Activated B cell treated with CpG ODN at 0.5 μM for 24 hours (primary cell): ENCODE results near the gene PBX2. TPM values are rescaled to one million over a fixed set of nuclear protein-coding genes. Genes with fewer than 3 reads are reported as not detected.

Experiments
- ATAC-seq: fragments of 200-7000 bp; cut with Tn5 transposase; one replicate; pipeline ENCODE4 v1.10.0; 2021; ENCODE audit warnings: low read depth, mild to moderate bottlenecking, moderate library complexity
- CTCF ChIA-PET: fragments of 350-600 bp; sonication (Branson Sonifier 250); formaldehyde crosslinking; loops from one replicate; lab custom pipeline; 2021; ENCODE audit warnings: antibody characterized with exemption; lab: Charles Lee
- POLR2A ChIA-PET: fragments of 350-600 bp; sonication (Branson Sonifier 250); formaldehyde crosslinking; loops from one replicate; lab custom pipeline; 2021; ENCODE audit warnings: antibody characterized with exemption; lab: Charles Lee
- DNase-seq: peaks from one replicate; pipeline ENCODE4 v3.0.0; 2022
- H3K27ac Mint-ChIP-seq: one replicate; pipeline ENCODE4 v1.8.0; 2020; ENCODE audit warnings: mixed read lengths
- H3K27me3 Mint-ChIP-seq: one replicate; pipeline ENCODE4 v1.8.0; 2021; ENCODE audit warnings: mixed read lengths
- H3K36me3 Mint-ChIP-seq: one replicate; pipeline ENCODE4 v1.8.0; 2021; ENCODE audit warnings: low read depth, mixed read lengths
- H3K4me1 Mint-ChIP-seq: one replicate; pipeline ENCODE4 v1.8.0; 2021; ENCODE audit warnings: mixed read lengths
- H3K4me3 Mint-ChIP-seq: one replicate; pipeline ENCODE4 v1.8.0; 2020; ENCODE audit warnings: mild to moderate bottlenecking, mixed read lengths
- H3K9me3 Mint-ChIP-seq: one replicate; pipeline ENCODE4 v1.8.0; 2020; ENCODE audit warnings: mixed read lengths
- intact Hi-C: fragments of 100-400 bp; cut with micrococcal nuclease; formaldehyde crosslinking; loops from one replicate; pipeline ENCODE4 v1.15.1; 2024
- total RNA-seq: library from RNA; stranded (reverse); gene quantifications from 2 replicates; pipeline ENCODE4 v1.2.3, GENCODE V29; 2022
- TF ChIP-seq, protein P1 (sequence below): fragments of 200-600 bp; IDR thresholded peaks from one replicate; pipeline ENCODE4 v1.8.0; 2022; ENCODE audit warnings: antibody characterized with exemption, mild to moderate bottlenecking

The PBX2 gene
- total RNA-seq, 1 donor from 2014 or later: 153 TPM

DNA sequence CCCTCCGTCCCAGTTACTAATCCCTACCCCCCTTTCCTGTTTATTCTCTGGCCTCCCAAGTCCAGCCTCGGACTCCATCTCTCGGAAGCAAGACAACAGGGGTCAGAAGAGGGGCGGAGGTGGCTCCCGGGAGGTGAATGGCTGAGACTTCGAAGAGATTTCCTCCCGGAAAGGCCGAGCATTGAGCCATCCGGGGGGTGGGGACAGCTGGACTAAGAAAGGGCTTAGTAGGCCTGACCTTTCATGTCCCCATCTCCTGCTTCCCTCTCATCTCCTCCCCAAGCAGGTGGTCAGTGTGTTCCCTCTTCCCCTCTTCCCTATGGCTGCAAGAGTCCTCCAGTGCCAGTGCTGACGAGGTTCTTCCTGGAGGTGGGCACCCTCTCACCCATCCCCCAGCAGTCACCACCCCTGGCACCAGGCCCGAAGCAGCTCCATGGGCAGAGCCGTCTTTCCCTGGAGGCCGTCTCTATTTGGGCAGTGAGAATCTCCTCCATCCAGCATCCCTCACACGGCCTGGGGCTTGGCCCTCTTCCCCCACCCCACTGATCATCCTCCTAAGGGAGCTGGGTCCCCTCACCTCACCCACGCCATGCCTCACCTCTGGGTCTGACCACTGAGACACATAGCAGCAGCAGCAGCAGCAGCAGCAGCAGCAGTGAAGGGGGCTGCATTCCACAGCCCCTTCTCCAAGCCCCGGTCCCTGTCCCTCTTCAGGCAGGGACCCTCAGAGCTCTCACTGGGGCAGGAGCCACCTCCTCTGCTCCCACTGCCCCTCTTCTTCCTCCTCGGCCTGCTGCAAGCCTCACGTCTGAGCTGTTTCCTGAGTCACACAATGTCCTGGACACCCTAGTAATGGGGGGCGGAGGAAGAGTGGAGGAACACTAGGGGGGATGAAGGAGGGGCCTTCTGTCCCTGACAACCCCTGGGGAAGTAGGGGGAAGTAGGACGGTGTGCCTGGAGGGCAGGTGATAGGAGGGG is 33.5 kb upstream of the PBX2 start, which contains the start of gene NOTCH4:
NOTCH4 (minus strand) TSS at position 810 of the 978 bp plus-strand sequence; CDS start at position 671, 139 bp downstream.
- H3K27ac Mint-ChIP-seq: peak within 1 kb of the TSS; percentile 83
- CTCF ChIA-PET: no interaction called here
- no peaks in the 10 kb centered on the region for H3K27me3 Mint-ChIP-seq
- TF ChIP-seq, protein P1, sequence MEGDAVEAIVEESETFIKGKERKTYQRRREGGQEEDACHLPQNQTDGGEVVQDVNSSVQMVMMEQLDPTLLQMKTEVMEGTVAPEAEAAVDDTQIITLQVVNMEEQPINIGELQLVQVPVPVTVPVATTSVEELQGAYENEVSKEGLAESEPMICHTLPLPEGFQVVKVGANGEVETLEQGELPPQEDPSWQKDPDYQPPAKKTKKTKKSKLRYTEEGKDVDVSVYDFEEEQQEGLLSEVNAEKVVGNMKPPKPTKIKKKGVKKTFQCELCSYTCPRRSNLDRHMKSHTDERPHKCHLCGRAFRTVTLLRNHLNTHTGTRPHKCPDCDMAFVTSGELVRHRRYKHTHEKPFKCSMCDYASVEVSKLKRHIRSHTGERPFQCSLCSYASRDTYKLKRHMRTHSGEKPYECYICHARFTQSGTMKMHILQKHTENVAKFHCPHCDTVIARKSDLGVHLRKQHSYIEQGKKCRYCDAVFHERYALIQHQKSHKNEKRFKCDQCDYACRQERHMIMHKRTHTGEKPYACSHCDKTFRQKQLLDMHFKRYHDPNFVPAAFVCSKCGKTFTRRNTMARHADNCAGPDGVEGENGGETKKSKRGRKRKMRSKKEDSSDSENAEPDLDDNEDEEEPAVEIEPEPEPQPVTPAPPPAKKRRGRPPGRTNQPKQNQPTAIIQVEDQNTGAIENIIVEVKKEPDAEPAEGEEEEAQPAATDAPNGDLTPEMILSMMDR: no peak
- POLR2A ChIA-PET: interaction anchor here (0.7 kb wide), 1 partner anchor 33 kb away, joined by 4 read pairs; no protein-coding TSS in a partner anchor
- intact Hi-C loops: loop anchor here (2.0 kb wide), 1 partner anchor 27 kb away; no protein-coding TSS in a partner anchor
- DNase-seq (no peak), ATAC-seq (no peak)
- H3K36me3 Mint-ChIP-seq: no peaks in the 10 kb centered on the region
- peaks cover 70% of the 10 kb centered on the region for H3K4me1 Mint-ChIP-seq
- no peaks in the 10 kb centered on the region for H3K9me3 Mint-ChIP-seq
- H3K4me3 Mint-ChIP-seq: peak within 1 kb of the TSS; percentile 2

DNA sequence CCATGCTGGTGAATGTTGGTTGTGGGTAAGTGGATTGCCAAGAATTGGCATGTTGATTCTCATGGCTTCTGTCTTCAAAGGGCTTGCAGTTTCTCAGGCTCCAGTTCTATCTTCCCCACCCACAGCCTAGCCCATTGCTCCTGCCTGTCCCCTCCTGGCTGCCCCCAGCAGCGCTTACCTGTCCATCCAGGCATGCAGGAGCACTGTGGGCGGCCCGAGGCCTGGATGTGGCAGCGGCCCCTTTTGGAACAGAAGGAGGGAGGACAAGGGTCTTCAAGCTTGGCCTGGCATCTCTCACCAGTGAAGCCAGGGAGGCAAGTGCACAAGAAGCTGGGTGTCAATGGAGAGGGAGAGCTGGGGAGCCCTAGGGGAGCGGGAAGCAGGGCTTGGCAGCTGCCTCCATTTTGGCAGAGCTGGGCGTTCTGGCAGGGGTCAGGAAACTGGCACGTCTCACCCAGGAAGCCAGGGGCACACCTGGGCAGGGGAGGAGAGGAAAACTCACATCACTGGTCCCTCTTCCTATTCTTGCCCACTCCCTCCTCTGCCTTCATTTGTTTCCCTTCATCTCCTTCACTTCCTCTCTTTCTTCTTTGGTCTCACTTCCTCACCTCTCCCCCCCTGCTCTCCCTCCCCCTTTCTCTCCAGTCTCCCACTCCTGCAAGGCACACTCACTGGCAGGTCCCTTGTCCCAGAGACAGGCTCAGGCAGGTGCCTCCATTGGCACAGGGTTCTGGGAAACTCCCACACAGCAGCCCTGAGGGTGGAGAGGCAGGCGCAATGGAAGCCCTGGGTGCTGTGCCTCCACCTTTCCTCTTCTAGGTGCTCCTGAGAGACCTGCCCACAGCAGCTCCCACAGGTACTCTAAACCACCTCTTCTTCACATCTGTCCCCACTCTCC is 32.6 kb upstream of the PBX2 start:
- ChIA-PET POLR2A (no interaction called here), CTCF (no interaction called here)
- ATAC-seq (no peak), DNase-seq (no peak)
- no peak overlapping the region for H3K27ac Mint-ChIP-seq
- intact Hi-C loops: no loop called here
- H3K4me3 Mint-ChIP-seq: no peak overlapping the region
- TF ChIP-seq, protein P1: no peak
- H3K27me3 Mint-ChIP-seq: no peaks in the 10 kb centered on the region
- no peaks in the 10 kb centered on the region for H3K9me3 Mint-ChIP-seq
- no peaks in the 10 kb centered on the region for H3K36me3 Mint-ChIP-seq
- peaks cover 63% of the 10 kb centered on the region for H3K4me1 Mint-ChIP-seq

DNA sequence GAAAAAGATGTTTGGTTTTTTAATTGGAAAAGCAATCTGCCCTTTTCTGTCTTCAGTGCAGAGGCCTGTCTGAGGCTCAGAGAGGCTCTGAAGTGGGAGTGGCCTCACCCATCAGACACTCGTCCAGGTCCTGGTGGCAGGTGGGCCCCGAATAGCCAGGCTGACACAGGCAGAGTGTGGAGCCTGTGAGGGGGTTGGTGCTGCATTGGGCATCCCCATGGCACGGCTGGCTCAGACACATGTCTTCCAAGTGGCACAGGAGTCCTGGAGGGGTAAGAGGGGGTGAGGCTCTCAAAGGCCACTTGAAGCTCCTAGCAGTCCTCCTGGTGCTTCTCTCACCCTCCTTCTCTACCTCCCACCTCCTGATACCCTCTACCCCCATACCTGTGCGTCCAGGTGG is 30.0 kb upstream of the PBX2 start:
- POLR2A ChIA-PET: no interaction called here
- ATAC-seq (no peak), DNase-seq (no peak)
- Mint-ChIP-seq H3K9me3 (no peaks in the 10 kb centered on the region), H3K27ac (no peak overlapping the region), H3K4me3 (no peak overlapping the region), H3K27me3 (no peaks in the 10 kb centered on the region), H3K36me3 (no peaks in the 10 kb centered on the region), H3K4me1 (peaks cover 38% of the 10 kb centered on the region)
- TF ChIP-seq, protein P1: no peak
- intact Hi-C loops: no loop called here
- CTCF ChIA-PET: no interaction called here

DNA sequence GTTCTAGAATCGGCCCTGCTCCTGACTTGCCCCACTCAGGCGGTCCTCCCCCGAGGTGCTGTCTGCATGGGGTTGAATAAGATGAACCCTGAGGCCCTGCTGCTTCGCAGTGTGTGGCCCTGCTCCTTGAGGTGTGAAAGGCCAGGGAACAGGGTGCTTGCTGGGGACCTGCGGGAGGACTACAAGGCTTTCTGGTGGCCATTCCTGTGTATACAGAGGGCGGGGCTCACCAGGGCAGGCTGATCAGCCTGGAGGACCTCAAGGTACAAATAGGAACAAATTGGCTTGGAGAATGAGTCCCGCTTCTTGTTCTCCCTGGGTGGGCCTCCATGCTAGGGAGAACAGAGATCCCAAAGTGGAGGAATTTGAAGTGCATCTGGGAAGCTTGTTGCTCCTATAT is 28.2 kb upstream of the PBX2 start:
- Mint-ChIP-seq H3K4me1 (peaks cover 25% of the 10 kb centered on the region), H3K27ac (no peak overlapping the region), H3K27me3 (no peaks in the 10 kb centered on the region), H3K36me3 (no peaks in the 10 kb centered on the region), H3K4me3 (no peak overlapping the region), H3K9me3 (no peaks in the 10 kb centered on the region)
- intact Hi-C loops: no loop called here
- DNase-seq: no peak
- ChIA-PET CTCF (no interaction called here), POLR2A (no interaction called here)
- TF ChIP-seq, protein P1: no peak
- ATAC-seq: no peak
